Upper lobe of left lung (tissue), 6 donors: Measurements from ENCODE around the gene WAPL. TPM values are rescaled to one million over a fixed set of nuclear protein-coding genes. Genes with fewer than 3 reads are reported as not detected.

Experiments
- ATAC-seq, 2 donors: fragments of 200-7000 bp; cut with Tn5 transposase; one replicate each; pipeline ENCODE4 v1.9.1; 2022; ENCODE audit warnings: mild to moderate bottlenecking in 2 of 2, moderate library complexity in 2 of 2; ENCODE audit not compliant: low FRiP score in 2 of 2
- DNase-seq, 2 donors: peaks; one replicate each; pipeline ENCODE4 v3.0.0-alpha.2; 2019 to 2020
- H3K27ac ChIP-seq, 4 donors: fragments of 200-600 bp; sonication (generic); one replicate each; pipeline ENCODE4 v1.5.1; 2016 to 2019
- H3K27me3 ChIP-seq, 4 donors: fragments of 200-600 bp; sonication (generic); one replicate each; pipeline ENCODE4 v1.5.1; 2017 to 2019
- H3K36me3 ChIP-seq, 4 donors: fragments of 200-600 bp; sonication (generic); one replicate each; pipeline ENCODE4 v1.5.1; 2016 to 2019
- H3K4me1 ChIP-seq, 4 donors: fragments of 200-600 bp; sonication (generic); one replicate each; pipeline ENCODE4 v1.5.1; 2018 to 2019
- H3K4me3 ChIP-seq, 4 donors: fragments of 200-600 bp; sonication (generic); one replicate each; pipeline ENCODE4 v1.5.1; 2017 to 2019; ENCODE audit warnings: mild to moderate bottlenecking in 2 of 4, moderate library complexity in 1 of 4
- H3K9me3 ChIP-seq, 4 donors: fragments of 200-600 bp; sonication (generic); one replicate each; pipeline ENCODE4 v1.5.1; 2018 to 2019
- EP300 ChIP-seq, 4 donors: sonication (generic); formaldehyde crosslinking; IDR thresholded peaks; one replicate each; pipeline ENCODE4 v1.5.1; 2017; ENCODE audit warnings: antibody characterized with exemption in 4 of 4, control low read depth in 2 of 4
- POLR2A ChIP-seq, 4 donors: fragments of 450-650 bp; IDR thresholded peaks; one replicate each; pipeline ENCODE4 v1.5.1; 2016 to 2017; ENCODE audit warnings: antibody characterized with exemption in 4 of 4, mild to moderate bottlenecking in 2 of 4
- POLR2AphosphoS5 ChIP-seq, 2 donors: sonication (generic); formaldehyde crosslinking; IDR thresholded peaks; one replicate each; pipeline ENCODE4 v1.5.1; 2017; ENCODE audit warnings: antibody characterized with exemption in 2 of 2
- WGBS, 2 donors: methylation state at CpG; one replicate each; pipeline ENCODE4 v1.1.5; 2017 to 2018; 5-methylcytosine and 5-hydroxymethylcytosine counted together
- total RNA-seq, 6 donors: library from RNA; depleted of rRNA in 4 of 6; stranded (reverse); fragments of >200 nt in 4 of 6; gene quantifications; one replicate each; pipeline versions ENCODE4 v1.1.0 to v1.2.1, GENCODE V29; 2016 to 2021
- TF ChIP-seq, protein P1 (sequence below), 6 experiments: fragments of 450-650 bp in 4 of 6; fragments of 200-600 bp in 2 of 6; sonication (generic) in 2 of 6; IDR thresholded peaks; one replicate each; pipeline ENCODE4 v1.5.1; 2016 to 2019; ENCODE audit warnings: antibody characterized with exemption in 6 of 6
- donor health status: DM: no; HTN: no; CAD: no; lungs with moderate emphysema.
- donor health status: DM: no; HTN: yes; CAD: no; lungs with severe emphysema.

Gene WAPL
- total RNA-seq, 6 donors from 2014 or later: 24.5 to 55.2 (median 38.1) TPM

DNA sequence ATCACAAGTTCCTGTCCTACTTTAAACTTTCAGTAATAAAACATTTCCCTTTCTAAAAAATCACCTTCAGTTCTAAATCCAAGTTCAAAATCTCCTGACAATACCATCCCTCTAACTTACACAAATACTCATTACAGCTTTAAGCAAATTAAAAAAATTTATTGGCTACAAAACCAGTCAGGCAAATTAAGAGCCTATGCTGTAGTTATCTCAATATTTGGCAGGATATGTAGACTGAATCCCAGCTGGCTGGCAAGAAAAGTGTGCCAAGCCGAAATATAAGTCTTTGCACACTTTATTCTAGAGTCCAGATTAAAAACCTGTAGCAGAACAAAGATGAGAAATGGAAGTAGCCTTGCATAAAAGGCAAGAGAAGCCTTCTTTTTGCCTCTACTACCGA lies 9.5 kb downstream of the WAPL start:
- Histone ChIP-seq H3K4me3 (no peak overlapping the region), H3K4me1 (peaks cover 20 to 45% (median 30%) of the 10 kb centered on the region in 4 donors), H3K36me3 (peaks cover 0 to 45% (median 14%) of the 10 kb centered on the region in 4 donors), H3K27ac (no peak overlapping the region), H3K27me3 (no peaks in the 10 kb centered on the region), H3K9me3 (no peaks in the 10 kb centered on the region)
- no peak for DNase-seq
- TF ChIP-seq POLR2A (IDR thresholded peaks at IDR 0.05): no peak
- TF ChIP-seq, protein P1, sequence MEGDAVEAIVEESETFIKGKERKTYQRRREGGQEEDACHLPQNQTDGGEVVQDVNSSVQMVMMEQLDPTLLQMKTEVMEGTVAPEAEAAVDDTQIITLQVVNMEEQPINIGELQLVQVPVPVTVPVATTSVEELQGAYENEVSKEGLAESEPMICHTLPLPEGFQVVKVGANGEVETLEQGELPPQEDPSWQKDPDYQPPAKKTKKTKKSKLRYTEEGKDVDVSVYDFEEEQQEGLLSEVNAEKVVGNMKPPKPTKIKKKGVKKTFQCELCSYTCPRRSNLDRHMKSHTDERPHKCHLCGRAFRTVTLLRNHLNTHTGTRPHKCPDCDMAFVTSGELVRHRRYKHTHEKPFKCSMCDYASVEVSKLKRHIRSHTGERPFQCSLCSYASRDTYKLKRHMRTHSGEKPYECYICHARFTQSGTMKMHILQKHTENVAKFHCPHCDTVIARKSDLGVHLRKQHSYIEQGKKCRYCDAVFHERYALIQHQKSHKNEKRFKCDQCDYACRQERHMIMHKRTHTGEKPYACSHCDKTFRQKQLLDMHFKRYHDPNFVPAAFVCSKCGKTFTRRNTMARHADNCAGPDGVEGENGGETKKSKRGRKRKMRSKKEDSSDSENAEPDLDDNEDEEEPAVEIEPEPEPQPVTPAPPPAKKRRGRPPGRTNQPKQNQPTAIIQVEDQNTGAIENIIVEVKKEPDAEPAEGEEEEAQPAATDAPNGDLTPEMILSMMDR (IDR thresholded peaks at IDR 0.05): no peak
- TF ChIP-seq EP300 (IDR thresholded peaks at IDR 0.05): no peak
- TF ChIP-seq POLR2AphosphoS5 (IDR thresholded peaks at IDR 0.05): no peak
- WGBS, 2 donors: 71 to 73% methylated on average over 2 of the region's 2 CpGs
- ATAC-seq: no peak

- Histone ChIP-seq H3K9me3 (no peaks in the 10 kb centered on the region), H3K4me1 (peaks cover 24 to 52% (median 30%) of the 10 kb centered on the region in 4 donors), H3K27ac (no peak overlapping the region), H3K36me3 (peaks cover 0 to 36% (median 14%) of the 10 kb centered on the region in 4 donors), H3K27me3 (no peaks in the 10 kb centered on the region), H3K4me3 (no peak overlapping the region)
- 94 to 95% methylated on average over 5 of the region's 5 CpGs for WGBS, 2 donors
- ATAC-seq (no peak), DNase-seq (no peak)
- TF ChIP-seq POLR2A (IDR thresholded peaks at IDR 0.05): no peak
Measured at GRCh38 chr10:86511027-86511865, 10.3 kb downstream of the WAPL start.

GRCh38 chr10:86509145-86509544 lies 12.4 kb downstream of the WAPL start:
- Histone ChIP-seq H3K4me1 (peaks cover 20 to 45% (median 25%) of the 10 kb centered on the region in 4 donors), H3K27ac (no peak overlapping the region), H3K9me3 (no peaks in the 10 kb centered on the region), H3K4me3 (no peak overlapping the region), H3K36me3 (peaks cover 0 to 30% (median 0%) of the 10 kb centered on the region in 4 donors), H3K27me3 (no peaks in the 10 kb centered on the region)
- no peak for ATAC-seq
- TF ChIP-seq EP300 (IDR thresholded peaks at IDR 0.05) (no peak), POLR2AphosphoS5 (IDR thresholded peaks at IDR 0.05) (no peak), POLR2A (IDR thresholded peaks at IDR 0.05) (no peak)
- TF ChIP-seq, protein P1 (IDR thresholded peaks at IDR 0.05): no peak
- 92 to 97% methylated on average over 3 of the region's 3 CpGs for WGBS, 2 donors
- DNase-seq: no peak

GRCh38 chr10:86508217-86508616 lies 13.4 kb downstream of the WAPL start:
- TF ChIP-seq, protein P1 (IDR thresholded peaks at IDR 0.05): no peak
- no peak for TF ChIP-seq POLR2A (IDR thresholded peaks at IDR 0.05)
- TF ChIP-seq EP300 (IDR thresholded peaks at IDR 0.05): no peak
- no peak for TF ChIP-seq POLR2AphosphoS5 (IDR thresholded peaks at IDR 0.05)
- WGBS, 2 donors: 91 to 93% methylated on average over 6 of the region's 6 CpGs
- peaks cover 16 to 36% (median 20%) of the 10 kb centered on the region in 4 donors for H3K4me1 ChIP-seq
- no peak overlapping the region for H3K4me3 ChIP-seq
- peaks cover 0 to 33% (median 2%) of the 10 kb centered on the region in 4 donors for H3K36me3 ChIP-seq
- no peak for ATAC-seq
- no peak overlapping the region for H3K27ac ChIP-seq
- no peak for DNase-seq
- H3K9me3 ChIP-seq: no peaks in the 10 kb centered on the region
- no peaks in the 10 kb centered on the region for H3K27me3 ChIP-seq

- Histone ChIP-seq H3K27me3 (no peaks in the 10 kb centered on the region), H3K4me1 (peaks cover 6 to 24% (median 8%) of the 10 kb centered on the region in 4 donors), H3K27ac (peak overlapping the region in 1 of 4 donors; percentile 30), H3K36me3 (peaks cover 0 to 34% (median 8%) of the 10 kb centered on the region in 4 donors), H3K4me3 (no peak overlapping the region), H3K9me3 (no peaks in the 10 kb centered on the region)
- no peak for ATAC-seq
- WGBS, 2 donors: 67 to 68% methylated on average over 4 of the region's 4 CpGs
- no peak for DNase-seq
- TF ChIP-seq POLR2A (IDR thresholded peaks at IDR 0.05): no peak
- TF ChIP-seq, protein P1 (IDR thresholded peaks at IDR 0.05): no peak
- TF ChIP-seq POLR2AphosphoS5 (IDR thresholded peaks at IDR 0.05): no peak
- TF ChIP-seq EP300 (IDR thresholded peaks at IDR 0.05): no peak
Measured at GRCh38 chr10:86506499-86506898, 15.1 kb downstream of the WAPL start.
